ENCODE data around the gene CUL2.

CUL2 gene

DNA sequence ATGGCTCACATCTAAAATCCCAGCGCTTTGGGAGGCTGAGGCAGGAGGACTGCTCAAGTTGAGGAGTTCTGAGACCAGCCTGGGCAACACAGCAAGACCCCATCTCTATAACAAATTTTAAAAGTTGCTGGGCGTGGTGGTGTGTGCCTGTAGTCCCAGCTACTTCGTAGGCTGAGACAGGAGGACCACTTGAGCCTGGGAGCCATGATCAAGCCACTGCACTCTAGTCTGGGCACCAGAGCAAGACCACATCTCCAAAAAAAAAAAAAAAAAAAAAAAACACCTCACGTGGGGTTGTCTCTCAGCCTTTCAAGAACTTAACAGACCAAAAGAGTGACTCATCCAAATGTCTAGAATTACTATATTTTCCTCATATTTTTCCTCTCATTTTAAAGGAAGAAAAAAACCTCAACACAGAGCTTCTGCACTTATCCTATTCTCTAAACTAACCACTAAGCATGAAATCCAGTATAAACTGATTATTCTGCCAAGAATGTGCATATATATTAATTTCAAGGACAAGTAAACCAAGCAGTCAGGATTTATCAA is 46.3 kb downstream of the CUL2 start:
- Histone ChIP-seq H3K27ac (ENCODE audit: extremely low read depth, low read depth, low read length) (no peak overlapping the region), H3K9me3 (ENCODE audit: control insufficient read depth, insufficient read depth, low read depth, low read length) (no peaks in the 10 kb centered on the region), H3K4me1 (ENCODE audit: control insufficient read depth, insufficient read depth, low read length) (no peaks in the 10 kb centered on the region), H3K4me3 (ENCODE audit: low read depth, low read length) (no peak overlapping the region), H3K36me3 (ENCODE audit: control insufficient read depth in 2 of 2, insufficient read depth in 1 of 2, low read length in 2 of 2) (peaks cover 20 to 39% of the 10 kb centered on the region in 2 experiments)
- ChIA-PET POLR2A (no interaction called here), CTCF (interaction anchor here (0.8 to 1.1 kb wide), 3 partner anchors 11 to 311 kb away, joined by 3 to 4 read pairs (median 3); no protein-coding TSS in a partner anchor)
- peak; percentile 43; the same call in 1 of the 2 replicates for TF ChIP-seq ZNF121 (tag by site-specific recombination; IDR thresholded peaks at IDR 0.05)
- TF ChIP-seq ZSCAN30 (tag by site-specific recombination; IDR thresholded peaks at IDR 0.05), result no peak

DNA sequence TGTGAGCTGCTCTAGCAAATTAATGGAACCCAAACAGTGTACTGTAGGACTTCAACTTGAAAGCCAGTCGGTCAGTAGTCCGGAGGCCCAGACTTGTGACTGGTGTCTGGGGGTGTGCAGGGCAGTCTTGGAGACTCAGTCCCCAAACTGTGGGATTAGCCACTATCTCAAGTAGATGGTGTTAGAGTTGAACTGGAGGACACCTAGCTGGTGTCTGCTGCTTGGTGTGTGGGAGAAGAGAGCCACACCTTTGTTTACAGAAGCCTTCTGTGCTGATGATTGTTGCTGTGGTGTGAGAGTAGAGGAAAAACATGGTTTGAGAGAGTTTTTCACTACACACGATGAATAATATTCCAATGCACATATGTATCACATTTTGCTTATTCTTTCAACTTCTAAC is 47.4 kb downstream of the CUL2 start:
- Histone ChIP-seq H3K9me3 (ENCODE audit: control insufficient read depth, insufficient read depth, low read depth, low read length) (no peaks in the 10 kb centered on the region), H3K4me3 (ENCODE audit: low read depth, low read length) (no peak overlapping the region), H3K36me3 (ENCODE audit: control insufficient read depth in 2 of 2, insufficient read depth in 1 of 2, low read length in 2 of 2) (peaks cover 20 to 34% of the 10 kb centered on the region in 2 experiments), H3K27ac (ENCODE audit: extremely low read depth, low read depth, low read length) (no peak overlapping the region), H3K4me1 (ENCODE audit: control insufficient read depth, insufficient read depth, low read length) (no peaks in the 10 kb centered on the region)
- ChIA-PET CTCF (interaction anchor here (0.8 kb wide), 1 partner anchor 13 kb away, joined by 3 read pairs; no protein-coding TSS in a partner anchor), POLR2A (no interaction called here)
- TF ChIP-seq ZNF76 (tag by site-specific recombination; IDR thresholded peaks at IDR 0.05; ENCODE audit: borderline replicate concordance, low read depth) (no peak), SP7 (tag by site-specific recombination; IDR thresholded peaks at IDR 0.05) (no peak), ZNF571 (tag by site-specific recombination; IDR thresholded peaks at IDR 0.05) (no peak), WT1 (tag by site-specific recombination; IDR thresholded peaks at IDR 0.05) (no peak), KLF7 (tag by site-specific recombination; IDR thresholded peaks at IDR 0.05; ENCODE audit: borderline replicate concordance) (peak; percentile 70; the same call in 1 of the 2 replicates), KLF1 (tag by site-specific recombination; IDR thresholded peaks at IDR 0.05) (0 out of 2 replicates have a peak, but pooled peaks have one; percentile 13), ZNF529 (tag by site-specific recombination; IDR thresholded peaks at IDR 0.05; ENCODE audit: insufficient replicate concordance) (no peak), ZBTB48 (tag by site-specific recombination; IDR thresholded peaks at IDR 0.05) (no peak)
- TF ChIP-seq, protein P1, sequence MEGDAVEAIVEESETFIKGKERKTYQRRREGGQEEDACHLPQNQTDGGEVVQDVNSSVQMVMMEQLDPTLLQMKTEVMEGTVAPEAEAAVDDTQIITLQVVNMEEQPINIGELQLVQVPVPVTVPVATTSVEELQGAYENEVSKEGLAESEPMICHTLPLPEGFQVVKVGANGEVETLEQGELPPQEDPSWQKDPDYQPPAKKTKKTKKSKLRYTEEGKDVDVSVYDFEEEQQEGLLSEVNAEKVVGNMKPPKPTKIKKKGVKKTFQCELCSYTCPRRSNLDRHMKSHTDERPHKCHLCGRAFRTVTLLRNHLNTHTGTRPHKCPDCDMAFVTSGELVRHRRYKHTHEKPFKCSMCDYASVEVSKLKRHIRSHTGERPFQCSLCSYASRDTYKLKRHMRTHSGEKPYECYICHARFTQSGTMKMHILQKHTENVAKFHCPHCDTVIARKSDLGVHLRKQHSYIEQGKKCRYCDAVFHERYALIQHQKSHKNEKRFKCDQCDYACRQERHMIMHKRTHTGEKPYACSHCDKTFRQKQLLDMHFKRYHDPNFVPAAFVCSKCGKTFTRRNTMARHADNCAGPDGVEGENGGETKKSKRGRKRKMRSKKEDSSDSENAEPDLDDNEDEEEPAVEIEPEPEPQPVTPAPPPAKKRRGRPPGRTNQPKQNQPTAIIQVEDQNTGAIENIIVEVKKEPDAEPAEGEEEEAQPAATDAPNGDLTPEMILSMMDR (tag by site-specific recombination; IDR thresholded peaks at IDR 0.05), result no peak

DNA sequence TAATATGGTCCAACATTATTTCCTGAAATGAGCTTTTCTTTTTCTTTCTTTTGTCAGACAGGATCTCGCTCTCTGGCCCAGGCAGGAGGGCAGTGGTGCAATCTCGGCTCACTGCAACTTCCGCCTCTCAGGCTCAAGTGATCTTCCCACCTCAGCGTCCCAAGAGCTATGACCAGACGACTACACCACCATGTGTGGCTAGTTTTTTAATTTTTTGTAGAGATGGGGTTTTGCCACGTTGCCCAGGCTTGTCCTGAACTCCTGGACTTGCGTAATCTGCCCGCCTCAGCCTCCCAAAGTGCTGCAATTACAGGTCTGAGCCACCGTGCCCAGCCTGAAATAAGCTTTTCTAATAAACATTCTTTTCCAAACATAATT is 48.6 kb downstream of the CUL2 start:
- CTCF ChIA-PET, result interaction anchor here (0.7 to 1.1 kb wide), 2 partner anchors 15 to 367 kb away, joined by 3 read pairs; no protein-coding TSS in a partner anchor
- H3K27ac ChIP-seq (ENCODE audit: extremely low read depth, low read depth, low read length), result no peak overlapping the region
- no peak overlapping the region for H3K4me3 ChIP-seq (ENCODE audit: low read depth, low read length)
- POLR2A ChIA-PET, result no interaction called here
- H3K9me3 ChIP-seq (ENCODE audit: control insufficient read depth, insufficient read depth, low read depth, low read length), result no peaks in the 10 kb centered on the region
- no peaks in the 10 kb centered on the region for H3K4me1 ChIP-seq (ENCODE audit: control insufficient read depth, insufficient read depth, low read length)
- H3K36me3 ChIP-seq (ENCODE audit: control insufficient read depth in 2 of 2, insufficient read depth in 1 of 2, low read length in 2 of 2), result peaks cover 22 to 39% of the 10 kb centered on the region in 2 experiments
- TF ChIP-seq, protein P2, sequence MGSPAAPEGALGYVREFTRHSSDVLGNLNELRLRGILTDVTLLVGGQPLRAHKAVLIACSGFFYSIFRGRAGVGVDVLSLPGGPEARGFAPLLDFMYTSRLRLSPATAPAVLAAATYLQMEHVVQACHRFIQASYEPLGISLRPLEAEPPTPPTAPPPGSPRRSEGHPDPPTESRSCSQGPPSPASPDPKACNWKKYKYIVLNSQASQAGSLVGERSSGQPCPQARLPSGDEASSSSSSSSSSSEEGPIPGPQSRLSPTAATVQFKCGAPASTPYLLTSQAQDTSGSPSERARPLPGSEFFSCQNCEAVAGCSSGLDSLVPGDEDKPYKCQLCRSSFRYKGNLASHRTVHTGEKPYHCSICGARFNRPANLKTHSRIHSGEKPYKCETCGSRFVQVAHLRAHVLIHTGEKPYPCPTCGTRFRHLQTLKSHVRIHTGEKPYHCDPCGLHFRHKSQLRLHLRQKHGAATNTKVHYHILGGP (tag by site-specific recombination; IDR thresholded peaks at IDR 0.05), result no peak
- 0 out of 2 replicates have a peak, but pooled peaks have one; percentile 3 for TF ChIP-seq ZNF558 (tag by site-specific recombination; IDR thresholded peaks at IDR 0.05)
- TF ChIP-seq, protein P3, sequence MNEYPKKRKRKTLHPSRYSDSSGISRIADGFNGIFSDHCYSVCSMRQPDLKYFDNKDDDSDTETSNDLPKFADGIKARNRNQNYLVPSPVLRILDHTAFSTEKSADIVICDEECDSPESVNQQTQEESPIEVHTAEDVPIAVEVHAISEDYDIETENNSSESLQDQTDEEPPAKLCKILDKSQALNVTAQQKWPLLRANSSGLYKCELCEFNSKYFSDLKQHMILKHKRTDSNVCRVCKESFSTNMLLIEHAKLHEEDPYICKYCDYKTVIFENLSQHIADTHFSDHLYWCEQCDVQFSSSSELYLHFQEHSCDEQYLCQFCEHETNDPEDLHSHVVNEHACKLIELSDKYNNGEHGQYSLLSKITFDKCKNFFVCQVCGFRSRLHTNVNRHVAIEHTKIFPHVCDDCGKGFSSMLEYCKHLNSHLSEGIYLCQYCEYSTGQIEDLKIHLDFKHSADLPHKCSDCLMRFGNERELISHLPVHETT (tag by site-specific recombination; IDR thresholded peaks at IDR 0.05), result no peak
- no peak for TF ChIP-seq YY1 (tag by site-specific recombination; IDR thresholded peaks at IDR 0.05)
- no peak for TF ChIP-seq ZNF423 (tag by site-specific recombination; IDR thresholded peaks at IDR 0.05)
- TF ChIP-seq SP7 (tag by site-specific recombination; IDR thresholded peaks at IDR 0.05), result 0 out of 2 replicates have a peak, but pooled peaks have one; percentile 1
- TF ChIP-seq ZNF426 (tag by site-specific recombination; IDR thresholded peaks at IDR 0.05), result no peak
- TF ChIP-seq ZNF473 (tag by site-specific recombination; IDR thresholded peaks at IDR 0.05), result no peak
- TF ChIP-seq, protein P4, sequence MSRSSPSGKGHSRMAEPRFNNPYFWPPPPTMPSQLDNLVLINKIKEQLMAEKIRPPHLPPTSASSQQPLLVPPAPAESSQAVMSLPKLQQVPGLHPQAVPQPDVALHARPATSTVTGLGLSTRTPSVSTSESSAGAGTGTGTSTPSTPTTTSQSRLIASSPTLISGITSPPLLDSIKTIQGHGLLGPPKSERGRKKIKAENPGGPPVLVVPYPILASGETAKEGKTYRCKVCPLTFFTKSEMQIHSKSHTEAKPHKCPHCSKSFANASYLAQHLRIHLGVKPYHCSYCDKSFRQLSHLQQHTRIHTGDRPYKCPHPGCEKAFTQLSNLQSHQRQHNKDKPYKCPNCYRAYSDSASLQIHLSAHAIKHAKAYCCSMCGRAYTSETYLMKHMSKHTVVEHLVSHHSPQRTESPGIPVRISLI (tag by site-specific recombination; IDR thresholded peaks at IDR 0.05), result peak; percentile 74
- 0 out of 2 replicates have a peak, but pooled peaks have one; percentile 9 for TF ChIP-seq ZNF629 (tag by site-specific recombination; IDR thresholded peaks at IDR 0.05)
- TF ChIP-seq, protein P5, sequence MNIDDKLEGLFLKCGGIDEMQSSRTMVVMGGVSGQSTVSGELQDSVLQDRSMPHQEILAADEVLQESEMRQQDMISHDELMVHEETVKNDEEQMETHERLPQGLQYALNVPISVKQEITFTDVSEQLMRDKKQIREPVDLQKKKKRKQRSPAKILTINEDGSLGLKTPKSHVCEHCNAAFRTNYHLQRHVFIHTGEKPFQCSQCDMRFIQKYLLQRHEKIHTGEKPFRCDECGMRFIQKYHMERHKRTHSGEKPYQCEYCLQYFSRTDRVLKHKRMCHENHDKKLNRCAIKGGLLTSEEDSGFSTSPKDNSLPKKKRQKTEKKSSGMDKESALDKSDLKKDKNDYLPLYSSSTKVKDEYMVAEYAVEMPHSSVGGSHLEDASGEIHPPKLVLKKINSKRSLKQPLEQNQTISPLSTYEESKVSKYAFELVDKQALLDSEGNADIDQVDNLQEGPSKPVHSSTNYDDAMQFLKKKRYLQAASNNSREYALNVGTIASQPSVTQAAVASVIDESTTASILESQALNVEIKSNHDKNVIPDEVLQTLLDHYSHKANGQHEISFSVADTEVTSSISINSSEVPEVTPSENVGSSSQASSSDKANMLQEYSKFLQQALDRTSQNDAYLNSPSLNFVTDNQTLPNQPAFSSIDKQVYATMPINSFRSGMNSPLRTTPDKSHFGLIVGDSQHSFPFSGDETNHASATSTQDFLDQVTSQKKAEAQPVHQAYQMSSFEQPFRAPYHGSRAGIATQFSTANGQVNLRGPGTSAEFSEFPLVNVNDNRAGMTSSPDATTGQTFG (tag by site-specific recombination; IDR thresholded peaks at IDR 0.05; ENCODE audit: borderline replicate concordance), result no peak
- peak; percentile 75 for TF ChIP-seq ZNF121 (tag by site-specific recombination; IDR thresholded peaks at IDR 0.05)
- TF ChIP-seq GLI4 (tag by site-specific recombination; IDR thresholded peaks at IDR 0.05), result no peak
- no peak for TF ChIP-seq ZNF335 (tag by site-specific recombination; conservative IDR thresholded peaks at IDR 0.05)

Measured in HEK293 (cell line).